Ishikawa (cell line): ENCODE results near the gene ADSS2.

Source experiments
- CEBPB ChIP-seq: IDR thresholded peaks from 2 replicates; pipeline ENCODE4 v1.6.1; 2012
- CREB1 ChIP-seq: IDR thresholded peaks from 2 replicates; pipeline ENCODE4 v1.6.1; 2012; ENCODE audit warnings: low read depth
- EGR1 ChIP-seq: IDR thresholded peaks from 2 replicates; pipeline ENCODE4 v1.6.1; 2012
- EP300 ChIP-seq: IDR thresholded peaks from 2 replicates; pipeline ENCODE4 v1.6.1; 2012; ENCODE audit warnings: borderline replicate concordance
- FOXM1 ChIP-seq: IDR thresholded peaks from 2 replicates; pipeline ENCODE4 v1.6.1; 2012; ENCODE audit warnings: low read depth, borderline replicate concordance
- NFIC ChIP-seq: IDR thresholded peaks from 2 replicates; pipeline ENCODE4 v1.6.1; 2012
- RAD21 ChIP-seq: IDR thresholded peaks from 2 replicates; pipeline ENCODE4 v1.6.1; 2012; ENCODE audit warnings: low read depth
- TAF1 ChIP-seq: IDR thresholded peaks from 2 replicates; pipeline ENCODE4 v1.6.1; 2012; ENCODE audit warnings: low read depth, mild to moderate bottlenecking
- TCF12 ChIP-seq: IDR thresholded peaks from 2 replicates; pipeline ENCODE4 v1.6.1; 2012; ENCODE audit warnings: low read depth
- TEAD4 ChIP-seq: IDR thresholded peaks from 2 replicates; pipeline ENCODE4 v1.6.1; 2012
- YY1 ChIP-seq: IDR thresholded peaks from 2 replicates; pipeline ENCODE4 v1.6.1; 2012; ENCODE audit warnings: low read depth
- ZBTB7A ChIP-seq: IDR thresholded peaks from 2 replicates; pipeline ENCODE4 v1.6.1; 2012; ENCODE audit warnings: low read depth
- TF ChIP-seq, protein P1 (sequence below): IDR thresholded peaks from 2 replicates; pipeline ENCODE4 v1.6.1; 2012; ENCODE audit warnings: low read depth, mild to moderate bottlenecking
- TF ChIP-seq, protein P2 (sequence below): IDR thresholded peaks from 2 replicates; pipeline ENCODE4 v1.6.1; 2012
- TF ChIP-seq, protein P3 (sequence below): IDR thresholded peaks from 2 replicates; pipeline ENCODE4 v1.6.1; 2012

Gene ADSS2

DNA sequence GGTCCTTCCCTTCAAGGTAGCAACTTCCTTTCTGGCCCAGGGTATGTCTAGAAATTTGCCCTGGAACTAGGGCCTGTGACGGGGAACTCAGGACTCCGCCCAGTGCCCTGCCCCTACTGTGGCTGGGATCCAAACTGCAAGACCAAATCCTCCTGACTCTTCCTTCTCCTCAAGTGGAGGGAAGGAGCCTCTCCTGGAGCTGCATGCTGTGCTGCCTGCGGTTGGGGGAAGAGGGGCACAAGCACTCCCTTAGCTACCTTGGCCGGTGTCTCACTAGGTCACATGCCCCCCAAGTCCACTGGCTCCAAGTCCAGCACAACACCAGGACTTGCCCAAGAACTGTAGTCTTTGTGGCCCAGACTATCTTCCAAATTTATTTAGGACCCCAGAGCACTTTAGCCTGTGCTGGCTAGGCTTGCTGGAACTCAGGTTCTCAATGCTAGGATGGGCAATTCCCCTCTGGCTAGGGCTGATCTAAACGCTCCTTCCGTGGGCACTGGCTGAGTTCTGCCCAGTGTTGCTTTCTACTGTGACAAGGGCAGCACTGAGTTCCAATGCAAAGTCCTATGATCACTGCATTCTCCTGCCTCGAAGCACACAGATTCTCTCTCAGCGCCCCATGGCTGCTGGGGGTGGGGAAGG is 12.2 kb downstream of the ADSS2 start:
- TF ChIP-seq, protein P1, sequence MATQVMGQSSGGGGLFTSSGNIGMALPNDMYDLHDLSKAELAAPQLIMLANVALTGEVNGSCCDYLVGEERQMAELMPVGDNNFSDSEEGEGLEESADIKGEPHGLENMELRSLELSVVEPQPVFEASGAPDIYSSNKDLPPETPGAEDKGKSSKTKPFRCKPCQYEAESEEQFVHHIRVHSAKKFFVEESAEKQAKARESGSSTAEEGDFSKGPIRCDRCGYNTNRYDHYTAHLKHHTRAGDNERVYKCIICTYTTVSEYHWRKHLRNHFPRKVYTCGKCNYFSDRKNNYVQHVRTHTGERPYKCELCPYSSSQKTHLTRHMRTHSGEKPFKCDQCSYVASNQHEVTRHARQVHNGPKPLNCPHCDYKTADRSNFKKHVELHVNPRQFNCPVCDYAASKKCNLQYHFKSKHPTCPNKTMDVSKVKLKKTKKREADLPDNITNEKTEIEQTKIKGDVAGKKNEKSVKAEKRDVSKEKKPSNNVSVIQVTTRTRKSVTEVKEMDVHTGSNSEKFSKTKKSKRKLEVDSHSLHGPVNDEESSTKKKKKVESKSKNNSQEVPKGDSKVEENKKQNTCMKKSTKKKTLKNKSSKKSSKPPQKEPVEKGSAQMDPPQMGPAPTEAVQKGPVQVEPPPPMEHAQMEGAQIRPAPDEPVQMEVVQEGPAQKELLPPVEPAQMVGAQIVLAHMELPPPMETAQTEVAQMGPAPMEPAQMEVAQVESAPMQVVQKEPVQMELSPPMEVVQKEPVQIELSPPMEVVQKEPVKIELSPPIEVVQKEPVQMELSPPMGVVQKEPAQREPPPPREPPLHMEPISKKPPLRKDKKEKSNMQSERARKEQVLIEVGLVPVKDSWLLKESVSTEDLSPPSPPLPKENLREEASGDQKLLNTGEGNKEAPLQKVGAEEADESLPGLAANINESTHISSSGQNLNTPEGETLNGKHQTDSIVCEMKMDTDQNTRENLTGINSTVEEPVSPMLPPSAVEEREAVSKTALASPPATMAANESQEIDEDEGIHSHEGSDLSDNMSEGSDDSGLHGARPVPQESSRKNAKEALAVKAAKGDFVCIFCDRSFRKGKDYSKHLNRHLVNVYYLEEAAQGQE = no peak
- TF ChIP-seq, protein P2, sequence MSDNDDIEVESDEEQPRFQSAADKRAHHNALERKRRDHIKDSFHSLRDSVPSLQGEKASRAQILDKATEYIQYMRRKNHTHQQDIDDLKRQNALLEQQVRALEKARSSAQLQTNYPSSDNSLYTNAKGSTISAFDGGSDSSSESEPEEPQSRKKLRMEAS = no peak
- no peak for TF ChIP-seq FOXM1
- no peak for TF ChIP-seq NFIC
- TF ChIP-seq TCF12 = no peak
- TF ChIP-seq, protein P3, sequence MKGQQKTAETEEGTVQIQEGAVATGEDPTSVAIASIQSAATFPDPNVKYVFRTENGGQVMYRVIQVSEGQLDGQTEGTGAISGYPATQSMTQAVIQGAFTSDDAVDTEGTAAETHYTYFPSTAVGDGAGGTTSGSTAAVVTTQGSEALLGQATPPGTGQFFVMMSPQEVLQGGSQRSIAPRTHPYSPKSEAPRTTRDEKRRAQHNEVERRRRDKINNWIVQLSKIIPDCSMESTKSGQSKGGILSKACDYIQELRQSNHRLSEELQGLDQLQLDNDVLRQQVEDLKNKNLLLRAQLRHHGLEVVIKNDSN = no peak
- TF ChIP-seq EP300 = no peak
- TF ChIP-seq CREB1 = no peak
- no peak for TF ChIP-seq TAF1
- TF ChIP-seq CEBPB = no peak
- no peak for TF ChIP-seq YY1
- TF ChIP-seq ZBTB7A = no peak
- no peak for TF ChIP-seq RAD21
- no peak for TF ChIP-seq EGR1
- TF ChIP-seq TEAD4 = no peak

DNA sequence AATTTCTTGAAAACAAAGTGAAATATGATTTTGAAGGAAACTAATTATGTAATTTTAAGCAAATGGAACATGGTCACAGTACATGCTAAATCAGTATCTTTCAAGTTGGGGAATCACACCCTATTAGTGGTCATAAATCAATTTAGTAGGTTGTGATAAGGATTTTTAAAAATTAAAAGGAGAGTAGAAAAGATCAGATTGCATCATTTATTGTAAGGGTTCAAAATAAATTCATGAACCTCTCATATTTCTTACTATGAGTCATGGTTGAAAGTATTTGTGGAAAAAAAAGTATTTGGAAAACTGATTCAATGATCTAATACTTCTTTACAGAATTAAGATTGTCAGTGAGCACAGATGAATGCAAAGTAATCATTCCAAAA is 14.6 kb downstream of the ADSS2 start:
- TF ChIP-seq TCF12 (no peak), TEAD4 (no peak), YY1 (no peak), EGR1 (no peak), EP300 (no peak), CREB1 (no peak), CEBPB (no peak), TAF1 (no peak), RAD21 (no peak), NFIC (no peak)
- TF ChIP-seq, protein P2 = no peak

DNA sequence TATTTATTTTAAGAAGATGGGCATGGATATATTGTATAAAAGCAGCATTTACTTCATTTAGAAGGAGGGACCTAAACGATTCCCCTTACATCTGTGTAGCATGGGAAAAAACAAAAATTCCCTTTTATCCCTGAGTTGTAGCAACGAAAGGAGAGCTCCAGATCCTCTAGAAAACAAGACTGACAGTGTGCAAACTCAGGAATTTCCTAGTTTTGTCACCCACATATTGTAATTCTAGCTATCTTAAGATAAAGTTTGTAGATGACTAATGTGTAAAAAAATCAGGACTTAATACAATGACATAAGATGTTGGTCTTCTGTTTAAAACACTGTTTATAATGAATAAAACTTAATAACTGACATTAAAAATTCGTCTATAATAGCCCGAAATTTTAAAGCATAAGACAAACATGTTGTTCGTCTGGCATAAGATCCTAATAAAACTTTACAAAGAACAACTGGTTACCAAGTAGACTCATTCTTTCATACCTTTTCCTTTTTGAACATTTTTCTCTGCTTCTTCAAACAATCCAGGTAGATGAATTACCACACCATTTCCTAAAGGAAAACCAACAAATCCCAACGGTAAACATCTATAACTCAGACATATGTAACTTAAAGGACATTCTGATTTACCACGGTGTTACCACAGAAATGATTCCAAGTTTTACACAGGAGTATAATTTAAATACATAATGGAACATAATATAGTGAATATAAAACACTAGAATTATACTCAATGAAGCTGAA is 15.2 kb downstream of the ADSS2 start:
- TF ChIP-seq FOXM1 (no peak), CREB1 (no peak), EGR1 (no peak), TAF1 (no peak), ZBTB7A (no peak), TEAD4 (no peak), CEBPB (no peak), TCF12 (no peak), RAD21 (no peak), EP300 (no peak), NFIC (no peak), YY1 (no peak)
- TF ChIP-seq, protein P3 = no peak
- TF ChIP-seq, protein P2 = no peak
- TF ChIP-seq, protein P1 = no peak

DNA sequence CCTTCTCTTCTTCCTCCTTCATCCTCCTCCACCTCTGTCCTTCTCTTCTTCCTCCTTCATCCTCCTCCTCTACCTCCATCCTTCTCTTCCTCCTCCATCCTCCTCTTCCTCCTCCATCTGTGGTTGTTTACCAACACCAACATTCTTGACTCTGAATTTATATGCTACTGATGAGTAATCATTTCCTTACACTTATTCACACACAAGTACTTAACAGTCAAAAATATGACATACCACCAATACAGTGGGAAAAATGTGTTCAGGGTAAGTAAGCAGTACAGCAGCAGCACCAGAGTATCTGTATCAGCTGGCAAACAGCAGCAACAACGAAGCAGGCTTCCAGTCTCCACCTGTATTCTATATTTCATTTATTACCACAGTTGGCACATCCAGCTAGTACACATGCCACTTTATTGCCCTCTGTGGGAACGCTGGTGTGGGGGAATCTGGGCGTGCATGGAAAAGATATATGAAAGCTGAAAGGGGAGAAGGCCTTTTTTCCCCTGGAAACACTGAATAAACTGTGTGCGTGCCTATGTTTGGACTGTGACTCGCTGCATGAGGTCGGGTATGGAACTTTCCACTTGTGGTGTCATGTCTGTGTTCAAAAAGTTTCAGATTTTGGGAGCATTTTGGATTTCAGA is 16.0 kb downstream of the ADSS2 start:
- TF ChIP-seq TEAD4 (no peak), FOXM1 (no peak), ZBTB7A (no peak), CREB1 (no peak), CEBPB (no peak), EGR1 (no peak), EP300 (no peak), YY1 (no peak)
- TF ChIP-seq, protein P2 = no peak
- TF ChIP-seq, protein P1 = no peak
